Measurements from ENCODE around the gene PTEN.

PTEN gene

GRCh38 chr10:87925570-87925969, 62.1 kb downstream of the PTEN start:
- DNase-seq = no peak

DNA sequence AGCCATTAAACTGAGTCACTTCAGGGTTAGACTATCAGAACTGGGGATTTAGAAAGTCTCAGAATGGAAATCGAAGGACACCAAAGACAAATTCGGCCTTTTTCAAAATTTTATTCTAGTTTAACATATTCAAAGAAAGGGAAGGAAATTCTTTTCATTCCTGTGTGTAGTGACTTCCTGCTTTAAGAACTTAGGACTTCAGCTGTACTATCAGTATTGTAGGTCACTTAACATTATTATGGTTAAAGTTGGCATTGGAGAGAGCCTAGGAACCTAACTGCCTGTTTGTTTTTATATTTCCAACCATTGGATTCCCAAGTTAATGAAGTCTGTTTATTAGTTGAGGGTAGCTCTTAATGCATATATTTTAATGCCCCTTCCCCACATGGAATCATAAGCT, 63.7 kb downstream of the PTEN start:
- DNase-seq = peak in 1 of 2 experiments; percentile 48

DNA sequence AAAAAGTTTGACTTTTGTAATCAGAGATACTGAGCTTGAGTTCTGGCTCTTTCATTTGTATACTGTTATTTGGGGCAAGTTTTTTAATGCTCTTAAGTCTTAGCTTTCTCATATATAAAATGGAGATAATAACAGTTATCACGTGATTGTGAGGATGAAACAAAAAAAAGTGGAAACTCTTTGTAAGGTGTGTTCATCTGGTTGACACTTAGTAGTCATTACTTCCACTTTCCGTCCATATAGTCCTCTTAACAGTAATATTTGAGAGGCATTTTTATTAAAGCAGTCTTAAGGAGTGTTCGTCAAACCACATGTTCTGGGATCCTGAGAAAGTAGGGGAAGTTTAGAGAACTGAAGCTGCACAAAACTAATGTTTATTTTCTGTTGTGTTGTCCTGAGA, 65.6 kb downstream of the PTEN start:
- no peak for DNase-seq

GRCh38 chr10:87930141-87930540, 66.7 kb downstream of the PTEN start:
- DNase-seq = no peak

- DNase-seq = peak in 1 of 2 experiments; percentile 27
Observed at GRCh38 chr10:87930934-87931835, 67.8 kb downstream of the PTEN start.

GRCh38 chr10:87931836-87932230, 68.4 kb downstream of the PTEN start:
- no peak for DNase-seq

- DNase-seq = no peak
Observed at GRCh38 chr10:87935290-87936141, 72.1 kb downstream of the PTEN start.

DNA sequence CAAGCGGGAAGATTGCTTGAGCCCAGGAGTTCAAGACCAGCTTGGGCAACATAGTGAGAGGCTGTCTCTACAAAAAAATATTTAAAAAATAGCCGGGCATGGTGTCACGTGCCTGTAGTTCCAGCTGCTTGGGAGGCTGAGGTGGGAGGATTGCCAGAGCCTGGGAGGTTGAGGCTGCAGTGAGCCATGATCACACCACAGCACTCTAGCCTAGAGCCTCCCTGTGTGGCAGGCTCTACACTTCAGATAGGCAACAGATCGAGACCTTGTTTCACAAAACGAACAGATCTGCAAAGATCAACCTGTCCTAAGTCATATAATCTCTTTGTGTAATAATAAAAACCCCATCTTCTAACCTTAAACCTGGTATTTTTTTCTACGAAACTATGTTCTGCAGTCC, 76.8 kb downstream of the PTEN start:
- no peak for DNase-seq

GRCh38 chr10:87942884-87943527, 79.6 kb downstream of the PTEN start:
- no peak for DNase-seq

DNA sequence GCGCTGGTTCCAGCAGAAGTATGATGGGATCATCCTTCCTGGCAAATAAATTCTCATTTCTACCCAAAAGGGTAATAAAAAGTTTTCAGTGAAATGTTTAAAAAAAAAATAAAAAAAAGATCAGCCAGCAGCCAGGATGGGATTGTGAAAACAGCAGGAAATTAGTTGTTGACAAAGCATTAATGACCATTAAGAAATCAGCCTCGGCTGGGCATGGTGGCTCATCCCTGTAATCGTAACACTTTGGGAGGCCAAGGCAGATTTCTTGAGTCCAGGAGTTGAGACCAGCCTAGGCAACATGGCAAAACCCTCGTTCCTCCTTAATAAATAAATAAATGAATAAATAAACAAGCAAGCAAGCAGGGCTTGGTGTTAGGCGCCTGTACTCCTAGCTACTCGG, 82.6 kb downstream of the PTEN start:
- no peak for DNase-seq

- DNase-seq = no peak
Observed at GRCh38 chr10:87952612-87953011, 89.2 kb downstream of the PTEN start.

DNA sequence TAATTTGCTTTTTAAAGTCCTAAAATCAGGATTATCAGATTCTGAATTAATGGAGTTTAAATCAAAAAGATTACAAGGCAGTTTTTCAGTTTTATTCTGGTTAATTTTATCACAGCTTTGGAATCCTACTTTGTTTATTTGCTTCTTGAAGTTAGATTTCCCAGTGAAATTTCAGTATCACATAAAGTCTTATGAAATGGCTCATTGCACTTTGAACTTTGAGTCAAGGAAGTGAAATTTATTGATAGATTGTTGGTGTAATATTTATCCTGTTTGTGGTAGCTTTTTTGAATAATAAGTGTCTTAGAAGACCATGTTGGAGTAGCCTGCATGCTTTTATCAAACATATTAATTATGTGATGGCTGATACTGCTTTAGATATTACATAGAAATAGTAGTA, 92.6 kb downstream of the PTEN start:
- DNase-seq = no peak

DNA sequence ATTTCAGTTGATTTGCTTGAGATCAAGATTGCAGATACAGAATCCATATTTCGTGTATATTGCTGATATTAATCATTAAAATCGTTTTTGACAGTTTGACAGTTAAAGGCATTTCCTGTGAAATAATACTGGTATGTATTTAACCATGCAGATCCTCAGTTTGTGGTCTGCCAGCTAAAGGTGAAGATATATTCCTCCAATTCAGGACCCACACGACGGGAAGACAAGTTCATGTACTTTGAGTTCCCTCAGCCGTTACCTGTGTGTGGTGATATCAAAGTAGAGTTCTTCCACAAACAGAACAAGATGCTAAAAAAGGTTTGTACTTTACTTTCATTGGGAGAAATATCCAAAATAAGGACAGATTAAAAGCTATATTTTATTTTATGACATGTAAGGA, 94.3 kb downstream of the PTEN start:
- no peak for DNase-seq

GRCh38 chr10:87960230-87960629, 96.8 kb downstream of the PTEN start:
- DNase-seq = no peak

GRCh38 chr10:87961314-87961713, 97.9 kb downstream of the PTEN start:
- DNase-seq = no peak

DNA sequence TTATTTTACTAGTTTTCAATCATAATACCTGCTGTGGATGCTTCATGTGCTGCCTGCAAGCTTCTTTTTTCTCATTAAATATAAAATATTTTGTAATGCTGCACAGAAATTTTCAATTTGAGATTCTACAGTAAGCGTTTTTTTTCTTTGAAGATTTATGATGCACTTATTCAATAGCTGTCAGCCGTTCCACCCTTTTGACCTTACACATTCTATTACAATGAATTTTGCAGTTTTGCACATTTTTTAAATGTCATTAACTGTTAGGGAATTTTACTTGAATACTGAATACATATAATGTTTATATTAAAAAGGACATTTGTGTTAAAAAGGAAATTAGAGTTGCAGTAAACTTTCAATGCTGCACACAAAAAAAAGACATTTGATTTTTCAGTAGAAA, 103.0 kb downstream of the PTEN start:
- no peak for DNase-seq

DNA sequence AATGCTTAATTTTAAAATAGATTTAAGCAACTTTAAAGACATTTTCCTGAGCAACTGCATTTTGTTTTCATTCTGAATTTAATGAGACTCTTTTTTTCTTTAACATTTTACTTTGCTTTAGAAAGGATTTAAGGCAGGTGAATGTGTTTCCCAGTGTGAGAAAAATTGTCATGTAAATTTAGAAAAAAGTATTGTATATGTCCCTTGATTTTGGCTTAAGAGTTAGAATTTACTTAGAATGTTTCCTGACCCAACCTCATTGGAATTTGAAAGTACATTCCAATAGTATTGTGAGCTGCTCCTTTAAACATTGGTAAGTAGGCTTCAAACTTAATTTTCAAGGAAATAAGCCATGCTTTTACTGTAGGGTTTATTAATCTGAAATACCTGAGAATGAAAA, 110.2 kb downstream of the PTEN start:
- no peak for DNase-seq

- DNase-seq = no peak
Observed at GRCh38 chr10:87974130-87974529, 110.7 kb downstream of the PTEN start.

DNA sequence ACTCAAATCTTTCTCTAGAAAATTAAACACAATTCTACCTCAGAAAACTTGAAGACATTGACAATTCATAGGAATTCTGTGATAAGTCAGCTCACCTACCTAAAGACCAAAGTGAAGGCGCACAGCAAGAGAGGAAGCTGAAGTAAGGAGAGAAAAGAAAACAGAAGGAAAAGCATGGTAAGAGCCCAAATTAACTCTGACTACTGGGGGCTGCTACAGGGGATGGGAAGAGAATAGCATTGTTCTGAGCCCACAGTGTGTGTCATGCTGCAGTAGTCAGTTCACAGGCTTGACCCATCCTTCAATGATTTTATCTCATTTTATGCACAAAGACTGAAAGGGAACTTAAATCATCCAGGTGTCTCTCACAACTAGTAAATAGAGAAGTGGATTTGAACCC, 111.3 kb downstream of the PTEN start:
- no peak for DNase-seq

GRCh38 chr10:87976101-87976743, 112.8 kb downstream of the PTEN start:
- no peak for DNase-seq

- DNase-seq = no peak
Observed at GRCh38 chr10:87978166-87978565, 114.7 kb downstream of the PTEN start.

DNA sequence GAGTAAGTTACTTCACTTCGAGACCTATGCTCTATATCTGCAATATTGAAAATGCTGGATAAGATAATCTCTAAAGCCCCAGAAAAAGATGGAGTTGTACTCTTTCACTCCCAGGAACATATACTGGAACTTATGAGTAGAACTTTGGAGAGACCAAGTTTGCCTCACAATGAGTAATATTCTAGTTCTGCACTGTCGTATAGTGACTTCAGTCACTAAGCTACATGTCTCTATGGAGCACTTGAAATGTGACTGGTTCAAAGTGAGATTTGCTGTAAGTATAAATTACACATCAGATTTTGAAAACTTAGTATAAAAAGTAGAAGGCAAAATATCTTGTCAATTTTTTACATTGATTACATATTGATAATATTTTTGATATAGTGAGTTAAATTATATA, 116.4 kb downstream of the PTEN start:
- no peak for DNase-seq

- no peak for DNase-seq
Observed at GRCh38 chr10:87983716-87984115, 120.3 kb downstream of the PTEN start.
